HFF-Myc (cell line): ENCODE data around the gene WIF1.

Experiments used
- DNase-seq: peaks from one replicate; pipeline ENCODE4 v3.0.0-alpha.2; 2011; ENCODE audit warnings: low read depth; ENCODE audit errors: extremely low read depth
- H3K4me3 ChIP-seq: replicated peaks from 2 replicates; pipeline ENCODE4 v1.5.1; 2011; ENCODE audit warnings: low read depth, mild to moderate bottlenecking, control low read depth, low read length
- TF ChIP-seq, protein P1 (sequence below): IDR thresholded peaks from 2 replicates; pipeline ENCODE4 v1.5.1; 2012; ENCODE audit warnings: mild to moderate bottlenecking, low read depth, low read length, control low read depth; ENCODE audit errors: missing control alignments

The WIF1 gene

DNA sequence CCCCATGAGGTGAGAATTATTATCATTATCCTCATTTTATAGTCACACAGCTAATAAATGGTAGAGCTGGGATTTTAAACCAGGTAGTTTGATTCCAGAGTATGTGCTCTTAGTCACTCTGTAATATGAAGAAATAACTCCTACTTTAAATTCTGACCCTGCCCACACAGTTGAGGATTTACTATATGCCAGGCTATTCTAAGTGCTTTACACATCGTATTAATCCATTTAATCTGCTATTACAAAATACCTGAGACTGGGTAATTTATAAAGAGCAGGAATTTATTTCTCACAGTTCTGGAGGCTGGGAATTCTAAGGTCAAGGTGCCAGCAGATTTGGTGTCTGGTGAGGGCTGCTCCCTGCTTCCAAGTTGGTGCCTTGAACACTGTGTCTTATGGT, 19.6 kb upstream of the WIF1 start:
- TF ChIP-seq, protein P1, sequence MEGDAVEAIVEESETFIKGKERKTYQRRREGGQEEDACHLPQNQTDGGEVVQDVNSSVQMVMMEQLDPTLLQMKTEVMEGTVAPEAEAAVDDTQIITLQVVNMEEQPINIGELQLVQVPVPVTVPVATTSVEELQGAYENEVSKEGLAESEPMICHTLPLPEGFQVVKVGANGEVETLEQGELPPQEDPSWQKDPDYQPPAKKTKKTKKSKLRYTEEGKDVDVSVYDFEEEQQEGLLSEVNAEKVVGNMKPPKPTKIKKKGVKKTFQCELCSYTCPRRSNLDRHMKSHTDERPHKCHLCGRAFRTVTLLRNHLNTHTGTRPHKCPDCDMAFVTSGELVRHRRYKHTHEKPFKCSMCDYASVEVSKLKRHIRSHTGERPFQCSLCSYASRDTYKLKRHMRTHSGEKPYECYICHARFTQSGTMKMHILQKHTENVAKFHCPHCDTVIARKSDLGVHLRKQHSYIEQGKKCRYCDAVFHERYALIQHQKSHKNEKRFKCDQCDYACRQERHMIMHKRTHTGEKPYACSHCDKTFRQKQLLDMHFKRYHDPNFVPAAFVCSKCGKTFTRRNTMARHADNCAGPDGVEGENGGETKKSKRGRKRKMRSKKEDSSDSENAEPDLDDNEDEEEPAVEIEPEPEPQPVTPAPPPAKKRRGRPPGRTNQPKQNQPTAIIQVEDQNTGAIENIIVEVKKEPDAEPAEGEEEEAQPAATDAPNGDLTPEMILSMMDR: no peak

DNA sequence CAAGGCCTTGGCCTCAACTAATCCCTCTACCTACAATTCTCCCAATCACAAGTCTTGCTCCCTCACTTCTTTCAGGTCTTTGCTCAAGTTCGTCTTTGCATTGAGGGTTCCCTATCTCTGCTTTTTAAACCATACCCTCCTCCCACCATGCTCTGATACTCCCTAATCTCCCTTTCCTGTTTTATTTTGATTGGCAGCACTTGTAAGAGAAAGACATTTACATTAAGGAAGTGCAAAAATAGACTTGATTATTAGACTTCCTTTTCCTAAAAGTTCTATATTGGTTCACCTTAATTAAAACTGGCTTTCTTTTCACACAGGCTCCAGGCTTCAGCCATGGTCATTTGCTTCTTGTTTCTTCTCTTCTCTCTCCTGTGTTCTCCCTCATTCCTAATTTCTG, 18.3 kb upstream of the WIF1 start:
- H3K4me3 ChIP-seq: no peak overlapping the region
- TF ChIP-seq, protein P1: no peak
- no peak for DNase-seq

More for the DNA sequence above, 19.6 kb upstream of the WIF1 start:
- no peak for DNase-seq
- H3K4me3 ChIP-seq: no peak overlapping the region

DNA sequence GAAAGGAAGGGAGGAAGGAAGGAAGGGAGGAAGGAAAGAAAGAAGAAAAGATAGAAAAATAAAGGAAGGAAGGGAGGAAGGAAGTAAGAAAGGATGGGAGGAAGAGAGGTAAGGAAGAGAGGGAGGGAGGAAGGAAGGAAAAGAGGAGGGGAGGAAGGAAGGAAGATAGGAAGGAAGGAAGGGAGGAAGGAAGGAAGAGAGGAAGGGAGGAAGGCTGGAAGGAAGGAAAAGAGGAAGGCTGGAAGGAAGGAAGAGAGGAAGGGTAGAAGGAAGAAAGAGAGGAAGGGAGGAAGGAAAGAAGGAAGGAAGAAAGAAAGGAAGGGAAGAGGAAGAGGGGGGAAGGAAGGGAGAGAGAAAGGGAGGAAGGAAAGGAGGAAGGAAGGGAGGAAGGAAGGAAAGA, 12.8 kb upstream of the WIF1 start:
- TF ChIP-seq, protein P1: no peak
- DNase-seq: no peak
- H3K4me3 ChIP-seq: no peak overlapping the region

DNA sequence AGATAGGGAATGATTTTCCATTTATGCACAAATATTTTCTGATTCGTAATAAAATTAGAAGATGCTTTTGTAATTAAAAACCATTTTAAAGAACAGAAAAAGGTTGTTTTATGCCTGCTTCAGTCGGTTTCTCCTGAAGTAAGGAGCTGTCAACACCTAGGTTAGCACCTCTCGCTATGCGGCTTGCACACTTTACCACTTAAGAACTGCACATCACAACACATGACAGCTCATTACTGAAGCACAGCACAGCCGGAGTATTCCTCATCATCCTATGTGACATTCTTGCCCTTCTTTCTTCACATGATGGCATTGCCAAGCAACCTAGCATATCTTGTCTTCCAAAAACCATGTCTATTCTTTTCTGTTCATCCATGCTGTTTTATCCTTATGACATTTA, 5.4 kb upstream of the WIF1 start:
- no peak overlapping the region for H3K4me3 ChIP-seq
- TF ChIP-seq, protein P1: no peak
- DNase-seq: no peak

DNA sequence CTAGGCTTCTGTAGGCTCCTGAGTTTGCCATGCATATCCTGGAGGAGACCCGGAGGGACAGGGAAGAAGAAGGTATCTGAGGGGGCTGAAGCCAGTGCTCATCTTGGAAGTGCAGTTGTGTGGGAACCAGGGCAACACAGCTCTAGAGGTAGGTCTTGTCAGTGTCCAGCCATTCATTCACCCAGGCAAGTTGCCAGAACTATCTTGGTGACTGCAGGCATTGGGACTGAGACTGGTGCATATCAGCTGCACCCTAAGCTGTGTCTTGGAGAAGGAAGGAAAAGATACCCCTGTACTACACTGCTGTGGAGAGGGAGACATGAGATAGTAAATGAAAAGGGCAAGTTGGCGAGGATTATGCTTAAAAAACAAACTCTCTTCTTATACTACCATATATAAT, 4.9 kb upstream of the WIF1 start:
- no peak overlapping the region for H3K4me3 ChIP-seq
- no peak for DNase-seq
- TF ChIP-seq, protein P1: no peak

DNA sequence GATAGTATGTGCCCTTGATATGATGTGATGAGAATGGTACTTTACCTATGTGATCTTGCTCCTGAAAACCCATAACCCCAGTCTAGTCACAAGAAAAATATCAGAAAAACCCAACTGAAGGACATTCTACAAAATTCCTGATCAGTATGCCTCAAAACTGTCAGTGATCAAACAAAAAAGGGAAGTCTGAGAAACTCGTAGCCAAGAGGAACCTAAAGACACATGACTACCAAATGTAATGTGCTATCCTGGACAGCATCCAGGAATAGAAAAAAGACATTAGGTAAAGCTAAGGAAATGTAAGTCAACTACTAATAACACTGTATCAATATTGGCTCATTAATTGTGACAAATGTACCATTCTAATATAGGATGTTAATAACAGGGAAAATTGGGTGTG, 4.1 kb upstream of the WIF1 start:
- DNase-seq: no peak
- TF ChIP-seq, protein P1: no peak
- H3K4me3 ChIP-seq: no peak overlapping the region

DNA sequence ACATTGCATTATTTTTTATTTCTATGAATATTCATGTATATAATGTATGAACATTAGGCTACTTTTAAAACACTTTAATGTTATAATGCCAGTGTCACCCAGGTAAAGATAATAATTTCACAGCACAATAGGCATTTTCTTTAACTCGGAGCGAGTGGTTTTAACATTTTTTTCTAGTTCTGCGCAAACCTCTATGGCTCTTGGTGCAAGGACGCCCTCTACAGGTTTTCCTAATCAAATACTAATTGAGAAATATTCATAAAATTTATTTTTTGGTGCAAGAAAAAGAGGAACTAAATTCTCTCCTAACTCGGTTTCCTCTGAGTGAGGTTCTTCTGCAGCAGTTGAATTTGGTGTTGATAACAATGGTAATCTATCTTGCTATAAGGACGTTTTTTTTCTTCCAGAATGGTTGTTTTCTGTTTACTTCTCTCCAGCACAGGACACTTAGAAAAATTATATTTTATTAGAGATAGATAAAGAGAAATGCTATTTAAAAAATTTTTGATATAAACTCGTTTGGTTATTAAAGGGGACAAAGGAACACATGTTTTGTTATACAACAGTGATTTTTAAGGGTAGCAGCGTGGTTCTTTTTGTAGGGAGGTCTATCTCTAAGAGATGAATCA, 2.4 kb upstream of the WIF1 start:
- no peak overlapping the region for H3K4me3 ChIP-seq
- DNase-seq: peak; percentile 17
- TF ChIP-seq, protein P1: peak; percentile 66
